ENCODE measurements around the gene OTOS.

The OTOS gene

DNA sequence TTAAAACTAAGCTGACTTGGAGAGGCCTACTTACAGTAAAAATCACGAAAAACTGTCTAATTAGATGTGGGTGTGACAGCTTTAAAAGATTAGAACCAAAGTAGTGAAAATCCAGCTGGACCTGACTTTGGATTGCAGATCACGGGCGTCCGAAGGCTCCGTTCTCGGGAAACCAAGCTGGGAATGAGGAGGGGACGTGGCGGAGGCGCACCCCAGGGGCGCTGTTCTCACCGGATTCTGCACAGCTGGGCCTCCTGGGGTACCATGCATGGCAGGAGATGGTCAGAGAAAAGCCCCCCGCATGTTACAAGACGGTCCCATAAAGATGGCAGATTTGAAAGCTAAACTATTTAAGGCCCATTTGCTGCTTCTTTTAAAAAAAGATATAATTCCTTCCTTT is 5.0 kb upstream of the OTOS start:
- ATAC-seq: no peak
- TF ChIP-seq CSDC2 (CRISPR knock-in tag; IDR thresholded peaks at IDR 0.05) (no peak), BACH2 (CRISPR knock-in tag; IDR thresholded peaks at IDR 0.05; ENCODE audit: borderline replicate concordance) (no peak), PATZ1 (CRISPR knock-in tag; IDR thresholded peaks at IDR 0.05; ENCODE audit: borderline replicate concordance) (no peak), ISL1 (CRISPR knock-in tag; IDR thresholded peaks at IDR 0.05) (no peak), GLIS3 (CRISPR knock-in tag; IDR thresholded peaks at IDR 0.05) (no peak), ZNF565 (CRISPR knock-in tag; conservative IDR thresholded peaks at IDR 0.05; ENCODE audit: low read depth) (no peak), ZFP30 (CRISPR knock-in tag; IDR thresholded peaks at IDR 0.05) (no peak), ZC3H10 (CRISPR knock-in tag; IDR thresholded peaks at IDR 0.05) (no peak), ZFP3 (CRISPR knock-in tag; IDR thresholded peaks at IDR 0.05) (no peak), CSRNP3 (CRISPR knock-in tag; IDR thresholded peaks at IDR 0.05) (no peak), ZNF8 (CRISPR knock-in tag; IDR thresholded peaks at IDR 0.05) (no peak)
- TF ChIP-seq, protein P1, sequence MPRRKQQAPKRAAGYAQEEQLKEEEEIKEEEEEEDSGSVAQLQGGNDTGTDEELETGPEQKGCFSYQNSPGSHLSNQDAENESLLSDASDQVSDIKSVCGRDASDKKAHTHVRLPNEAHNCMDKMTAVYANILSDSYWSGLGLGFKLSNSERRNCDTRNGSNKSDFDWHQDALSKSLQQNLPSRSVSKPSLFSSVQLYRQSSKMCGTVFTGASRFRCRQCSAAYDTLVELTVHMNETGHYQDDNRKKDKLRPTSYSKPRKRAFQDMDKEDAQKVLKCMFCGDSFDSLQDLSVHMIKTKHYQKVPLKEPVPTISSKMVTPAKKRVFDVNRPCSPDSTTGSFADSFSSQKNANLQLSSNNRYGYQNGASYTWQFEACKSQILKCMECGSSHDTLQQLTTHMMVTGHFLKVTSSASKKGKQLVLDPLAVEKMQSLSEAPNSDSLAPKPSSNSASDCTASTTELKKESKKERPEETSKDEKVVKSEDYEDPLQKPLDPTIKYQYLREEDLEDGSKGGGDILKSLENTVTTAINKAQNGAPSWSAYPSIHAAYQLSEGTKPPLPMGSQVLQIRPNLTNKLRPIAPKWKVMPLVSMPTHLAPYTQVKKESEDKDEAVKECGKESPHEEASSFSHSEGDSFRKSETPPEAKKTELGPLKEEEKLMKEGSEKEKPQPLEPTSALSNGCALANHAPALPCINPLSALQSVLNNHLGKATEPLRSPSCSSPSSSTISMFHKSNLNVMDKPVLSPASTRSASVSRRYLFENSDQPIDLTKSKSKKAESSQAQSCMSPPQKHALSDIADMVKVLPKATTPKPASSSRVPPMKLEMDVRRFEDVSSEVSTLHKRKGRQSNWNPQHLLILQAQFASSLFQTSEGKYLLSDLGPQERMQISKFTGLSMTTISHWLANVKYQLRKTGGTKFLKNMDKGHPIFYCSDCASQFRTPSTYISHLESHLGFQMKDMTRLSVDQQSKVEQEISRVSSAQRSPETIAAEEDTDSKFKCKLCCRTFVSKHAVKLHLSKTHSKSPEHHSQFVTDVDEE (CRISPR knock-in tag; IDR thresholded peaks at IDR 0.05): no peak

DNA sequence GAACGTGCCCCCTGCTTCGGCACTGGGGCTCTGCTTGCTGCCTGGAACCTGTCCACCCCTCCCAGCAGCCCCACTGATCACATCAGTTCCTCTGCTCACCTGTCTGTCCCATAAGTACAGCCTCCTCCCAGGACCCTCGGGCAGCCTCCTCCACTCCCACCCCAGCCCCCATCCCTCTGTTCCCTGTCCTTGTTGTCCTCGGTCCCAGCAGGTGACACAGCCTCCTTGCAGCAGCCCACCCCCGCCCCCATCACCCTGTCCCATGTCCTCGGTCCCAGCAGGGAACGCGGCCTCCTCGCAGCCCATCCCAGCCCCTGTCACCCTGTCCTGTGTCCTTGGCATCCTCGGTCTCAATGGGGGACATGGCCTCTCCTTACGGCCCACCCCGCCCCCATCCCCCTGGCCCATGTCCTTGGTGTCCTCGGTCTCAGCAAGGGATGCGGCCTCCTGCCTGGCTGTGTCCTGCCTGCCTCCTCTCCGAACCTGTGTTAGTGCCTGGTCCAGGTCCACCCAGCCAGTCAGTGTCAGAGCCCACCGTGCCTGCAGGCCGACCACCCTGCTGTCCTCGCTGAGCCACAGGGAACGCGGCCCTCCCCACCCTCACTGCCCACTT is 4.3 kb upstream of the OTOS start:
- no peak for ATAC-seq

DNA sequence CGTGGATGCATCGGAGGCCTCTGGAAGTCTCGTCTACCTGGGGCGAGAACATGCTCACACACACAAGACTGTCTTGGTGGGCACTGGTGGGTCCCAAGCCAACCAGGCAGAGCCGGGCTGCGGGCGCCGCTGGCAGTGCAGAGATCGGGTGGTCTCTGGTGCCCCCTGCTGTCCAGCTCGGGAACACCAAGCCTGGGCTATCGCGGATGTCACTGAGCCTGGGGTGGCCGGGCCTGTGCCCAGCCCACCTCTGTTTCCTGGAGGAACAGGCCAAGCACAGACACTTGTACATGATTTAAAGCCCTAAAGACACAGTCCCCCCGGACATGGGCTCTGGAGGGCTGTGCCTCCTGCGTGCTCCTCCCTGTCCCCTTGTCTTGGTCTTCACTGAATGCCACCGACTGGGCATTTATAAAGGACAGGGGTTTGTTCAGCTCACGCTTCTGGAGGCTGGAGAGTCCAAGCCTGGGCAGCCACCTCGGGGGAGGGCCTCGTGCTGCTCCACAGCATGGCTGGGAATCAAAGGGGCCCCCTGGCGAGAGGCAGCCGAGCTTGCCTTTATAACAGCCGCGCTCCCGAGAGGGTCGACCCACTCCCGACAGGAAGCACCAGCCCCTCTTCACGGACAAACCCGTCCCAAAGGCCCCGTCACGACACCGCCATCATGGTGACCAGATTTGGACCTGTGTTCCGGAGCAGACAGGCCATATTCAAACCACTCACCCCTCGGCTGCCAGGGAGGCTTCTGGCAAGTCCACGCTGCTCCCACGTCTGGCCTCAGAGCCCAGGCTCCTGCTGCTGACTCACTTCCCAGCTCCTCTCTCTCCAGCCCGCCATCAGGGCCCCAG is 3.6 kb upstream of the OTOS start:
- peak; percentile 97 for ATAC-seq
- TF ChIP-seq ISL1 (CRISPR knock-in tag; IDR thresholded peaks at IDR 0.05) (no peak), ZC3H10 (CRISPR knock-in tag; IDR thresholded peaks at IDR 0.05) (no peak), ZNF70 (CRISPR knock-in tag; IDR thresholded peaks at IDR 0.05) (no peak), ZNF8 (CRISPR knock-in tag; IDR thresholded peaks at IDR 0.05) (no peak), PPARA (CRISPR knock-in tag; IDR thresholded peaks at IDR 0.05; ENCODE audit: borderline replicate concordance) (no peak), ZFP3 (CRISPR knock-in tag; IDR thresholded peaks at IDR 0.05) (no peak), CSRNP3 (CRISPR knock-in tag; IDR thresholded peaks at IDR 0.05) (no peak), CREB5 (CRISPR knock-in tag; IDR thresholded peaks at IDR 0.05; ENCODE audit: low read depth) (no peak), TCF4 (CRISPR knock-in tag; IDR thresholded peaks at IDR 0.05; ENCODE audit: borderline replicate concordance) (no peak), ARNTL (CRISPR knock-in tag; IDR thresholded peaks at IDR 0.05; ENCODE audit: borderline replicate concordance, low read depth) (no peak), RARB (CRISPR knock-in tag; IDR thresholded peaks at IDR 0.05) (no peak), OSR1 (CRISPR knock-in tag; IDR thresholded peaks at IDR 0.05) (no peak), SNAI2 (CRISPR knock-in tag; IDR thresholded peaks at IDR 0.05) (no peak), ESRRG (CRISPR knock-in tag; IDR thresholded peaks at IDR 0.05) (no peak), GLIS3 (CRISPR knock-in tag; IDR thresholded peaks at IDR 0.05) (no peak), ZNF565 (CRISPR knock-in tag; conservative IDR thresholded peaks at IDR 0.05; ENCODE audit: low read depth) (no peak)
- TF ChIP-seq, protein P2, sequence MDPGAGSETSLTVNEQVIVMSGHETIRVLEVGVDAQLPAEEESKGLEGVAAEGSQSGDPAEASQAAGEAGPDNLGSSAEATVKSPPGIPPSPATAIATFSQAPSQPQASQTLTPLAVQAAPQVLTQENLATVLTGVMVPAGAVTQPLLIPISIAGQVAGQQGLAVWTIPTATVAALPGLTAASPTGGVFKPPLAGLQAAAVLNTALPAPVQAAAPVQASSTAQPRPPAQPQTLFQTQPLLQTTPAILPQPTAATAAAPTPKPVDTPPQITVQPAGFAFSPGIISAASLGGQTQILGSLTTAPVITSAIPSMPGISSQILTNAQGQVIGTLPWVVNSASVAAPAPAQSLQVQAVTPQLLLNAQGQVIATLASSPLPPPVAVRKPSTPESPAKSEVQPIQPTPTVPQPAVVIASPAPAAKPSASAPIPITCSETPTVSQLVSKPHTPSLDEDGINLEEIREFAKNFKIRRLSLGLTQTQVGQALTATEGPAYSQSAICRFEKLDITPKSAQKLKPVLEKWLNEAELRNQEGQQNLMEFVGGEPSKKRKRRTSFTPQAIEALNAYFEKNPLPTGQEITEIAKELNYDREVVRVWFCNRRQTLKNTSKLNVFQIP (CRISPR knock-in tag; IDR thresholded peaks at IDR 0.05; ENCODE audit: borderline replicate concordance, low read depth): no peak
- TF ChIP-seq, protein P1 (CRISPR knock-in tag; IDR thresholded peaks at IDR 0.05): no peak

More for the DNA sequence above, 4.3 kb upstream of the OTOS start:
- TF ChIP-seq BACH2 (CRISPR knock-in tag; IDR thresholded peaks at IDR 0.05; ENCODE audit: borderline replicate concordance): no peak
- TF ChIP-seq ZNF565 (CRISPR knock-in tag; conservative IDR thresholded peaks at IDR 0.05; ENCODE audit: low read depth): no peak
- TF ChIP-seq SNAI2 (CRISPR knock-in tag; IDR thresholded peaks at IDR 0.05): no peak

All from SK-N-SH treated with all-trans-retinoic acid at 6 μM for 48 hours (cell line).